A172 (cell line): ENCODE data around the gene GNG12. TPM values are rescaled to one million over a fixed set of nuclear protein-coding genes. Genes with fewer than 3 reads are reported as not detected.
"Not testable (repeated sequence)": the region's sequence is repeated elsewhere in the genome, so short reads cannot be mapped to it uniquely, and the experiment has no call there.

Experiments
- DNase-seq: peaks from one replicate; pipeline ENCODE4 v3.0.0-alpha.2; 2015; ENCODE audit warnings: low spot score
- total RNA-seq: library from RNA; depleted of rRNA; stranded (reverse); fragments of >200 nt; shearing (Covaris generic); gene quantifications from 2 replicates; pipeline ENCODE4 v1.2.3, GENCODE V29; 2014

The GNG12 gene
- total RNA-seq, 1 experiment from 2014 or later = 195 TPM

GRCh38 chr1:67683766-67684525 is 149.3 kb downstream of the GNG12 start:
- DNase-seq = no peak

GRCh38 chr1:67683316-67683715 is 150.0 kb downstream of the GNG12 start:
- DNase-seq = peak; percentile 66

- peak; percentile 95 for DNase-seq
Measured at GRCh38 chr1:67682659-67683197, 150.5 kb downstream of the GNG12 start.

DNA sequence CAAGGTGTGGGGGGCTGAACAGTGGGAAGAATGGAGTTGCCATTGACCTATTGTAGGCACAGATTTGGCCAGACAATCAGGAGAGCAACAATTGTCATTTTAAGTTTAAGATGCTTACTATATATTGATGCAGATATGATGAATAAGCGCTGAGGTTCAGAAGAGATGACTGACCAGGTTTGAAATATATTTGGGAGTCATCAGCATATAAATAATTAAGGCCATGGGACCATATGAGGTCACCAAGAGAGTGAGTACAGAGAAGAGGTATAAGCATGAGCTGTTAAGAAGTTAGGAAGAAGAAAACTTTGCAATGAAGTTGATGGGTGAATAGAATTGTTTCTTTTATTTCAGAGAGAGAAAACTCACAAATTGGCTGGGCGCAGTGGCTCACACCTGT is 152.8 kb downstream of the GNG12 start:
- no peak for DNase-seq

DNA sequence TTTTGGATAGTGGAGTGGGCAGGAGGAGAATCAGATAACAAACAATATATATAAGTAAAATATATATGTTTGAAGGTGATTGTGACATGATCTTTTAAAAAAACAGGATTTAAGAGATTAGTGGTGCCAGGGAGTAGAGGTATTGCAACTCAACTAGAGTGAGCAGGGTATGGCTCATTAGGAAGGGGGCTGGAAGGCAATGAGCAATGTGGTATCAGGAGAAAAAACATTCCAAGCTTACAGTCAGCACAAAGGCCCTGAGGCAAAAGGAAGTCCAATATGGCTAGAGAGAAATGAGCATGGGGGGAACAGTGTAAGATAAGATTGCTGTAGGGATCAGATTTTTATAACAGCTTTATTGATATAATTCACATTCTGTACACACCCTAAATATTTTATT is 153.6 kb downstream of the GNG12 start:
- DNase-seq = peak; percentile 44

DNA sequence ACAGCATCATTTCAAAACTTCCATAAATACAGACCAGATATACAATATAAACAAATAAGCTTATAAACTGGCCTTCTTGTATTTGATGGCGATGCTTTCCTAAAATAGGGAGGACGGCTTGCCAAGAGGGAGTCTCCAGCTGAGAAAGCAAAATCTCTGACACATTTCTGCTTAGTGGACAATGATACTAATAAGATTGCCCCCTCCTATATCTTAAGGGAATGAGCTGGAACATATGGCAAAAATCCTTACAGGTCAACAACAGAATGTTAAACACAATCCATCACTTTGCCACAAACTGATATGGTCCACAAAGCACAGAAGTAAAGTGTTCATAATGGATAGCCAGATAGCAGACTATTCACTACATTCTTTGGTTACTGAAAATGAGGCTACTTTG is 155.3 kb downstream of the GNG12 start:
- no peak for DNase-seq

- DNase-seq = no peak
Measured at GRCh38 chr1:67677408-67677807, 155.9 kb downstream of the GNG12 start.

GRCh38 chr1:67676946-67677345 is 156.3 kb downstream of the GNG12 start:
- DNase-seq = no peak

GRCh38 chr1:67676287-67676686 is 157.0 kb downstream of the GNG12 start:
- DNase-seq = no peak

GRCh38 chr1:67675800-67676199 is 157.5 kb downstream of the GNG12 start:
- no peak for DNase-seq

DNA sequence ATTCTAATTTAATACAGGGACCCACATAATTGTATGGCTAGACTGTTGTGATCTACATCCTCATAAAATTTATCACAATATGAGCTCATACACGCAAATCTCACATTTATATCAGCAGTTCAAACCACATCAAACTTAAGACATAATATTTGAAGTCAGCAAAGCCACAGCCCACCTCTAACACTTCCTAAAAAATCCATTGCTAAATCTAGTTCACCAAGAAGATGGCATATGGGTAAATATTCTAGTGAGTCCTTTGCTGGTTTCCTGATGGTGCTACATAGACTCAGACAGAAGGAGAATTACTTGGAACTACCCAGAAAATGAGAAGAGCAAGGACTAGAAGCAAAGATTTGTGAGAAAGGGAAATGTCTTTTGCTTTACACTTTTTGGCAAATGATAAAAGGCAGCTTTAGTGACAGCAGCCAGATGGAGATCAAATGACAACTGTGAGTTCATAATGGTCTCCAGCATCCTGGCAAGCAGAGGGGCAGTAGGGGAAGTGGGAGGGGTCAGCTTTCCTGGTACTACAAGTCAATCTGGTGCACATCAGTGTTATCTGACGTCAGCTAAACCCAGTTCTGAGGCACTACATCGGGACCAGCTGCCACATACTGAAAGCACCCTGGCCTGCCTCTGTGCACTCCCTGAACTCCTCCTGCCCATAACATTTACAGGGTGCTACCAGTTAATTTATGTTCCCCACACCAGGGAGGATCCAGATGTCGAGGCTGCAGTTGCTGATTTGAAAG is 158.8 kb downstream of the GNG12 start:
- DNase-seq = no peak

DNA sequence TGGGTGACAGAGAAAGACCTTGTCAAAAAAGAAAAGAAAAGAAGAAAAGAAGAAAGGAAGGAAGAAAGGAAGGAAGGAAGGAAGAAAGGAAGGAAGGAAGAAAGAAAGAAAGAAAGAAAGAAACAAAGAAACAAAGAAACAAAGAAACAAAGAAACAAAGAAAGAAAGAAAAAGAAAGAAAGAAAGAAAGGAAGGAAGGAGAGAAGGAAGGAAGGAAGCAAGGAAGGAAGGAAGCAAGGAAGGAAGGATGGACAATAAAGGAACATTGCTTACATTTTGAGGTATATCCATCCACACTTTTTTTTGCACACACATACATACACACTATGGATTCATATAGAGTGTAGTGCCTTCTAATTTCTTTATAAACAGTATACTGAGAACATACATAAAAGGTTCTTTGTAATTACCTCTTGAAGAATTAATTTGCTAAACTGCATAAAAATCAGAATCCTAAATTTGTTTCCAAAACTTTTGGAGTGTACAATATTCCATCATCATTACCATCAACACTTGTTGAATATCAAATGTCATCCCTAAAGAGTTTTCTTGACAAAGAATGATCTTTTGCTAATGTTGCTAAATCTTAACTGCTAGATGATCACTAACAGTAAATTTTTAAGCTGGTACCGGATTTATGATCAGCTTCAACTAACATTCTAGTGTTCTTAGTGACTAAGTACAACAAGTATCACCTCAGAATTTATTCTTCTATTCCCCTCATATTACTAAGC is 159.6 kb downstream of the GNG12 start:
- DNase-seq = no peak

DNA sequence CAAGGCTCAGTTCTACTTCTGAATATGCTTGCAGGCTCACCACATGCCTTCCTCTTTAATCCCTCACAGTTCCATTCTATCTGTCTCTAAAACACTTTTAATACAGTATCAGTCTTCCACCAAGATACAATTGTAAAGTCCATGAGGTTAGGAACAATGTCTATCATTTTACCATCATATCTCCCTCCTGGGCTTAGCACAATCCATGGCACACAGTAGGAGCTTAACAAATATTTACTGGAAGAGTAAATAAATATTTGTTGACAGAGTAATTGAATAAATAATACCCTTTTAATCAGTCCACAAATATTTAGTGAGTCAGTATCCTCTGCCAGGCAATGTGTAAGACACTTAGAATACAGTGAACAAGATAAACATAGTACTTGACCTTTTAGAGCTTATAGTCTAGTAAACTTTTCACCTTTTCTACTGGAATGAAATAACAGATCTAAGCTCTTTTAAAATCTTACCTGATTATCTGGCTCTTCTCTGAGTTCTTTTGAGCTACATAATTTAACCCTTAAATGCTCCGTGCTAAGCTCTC is 160.9 kb downstream of the GNG12 start:
- DNase-seq = no peak

DNA sequence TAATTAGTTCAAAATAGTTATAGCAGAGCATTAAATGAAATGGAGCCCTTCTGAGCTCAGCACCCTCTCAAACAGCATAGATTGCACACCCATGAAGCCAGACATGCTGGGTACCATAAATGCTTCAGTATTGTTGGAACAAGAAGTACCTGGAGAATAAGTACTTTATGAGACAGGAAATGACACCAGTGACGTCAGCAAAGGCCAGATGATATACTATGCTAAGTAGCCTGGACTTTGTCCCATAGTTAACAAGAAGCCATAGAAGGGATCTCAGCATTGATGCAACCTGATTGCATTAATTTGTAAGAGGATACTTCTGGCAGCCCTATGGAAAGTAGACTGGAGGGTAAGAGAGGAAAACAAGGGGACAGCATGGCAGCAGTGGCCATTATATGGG is 164.6 kb downstream of the GNG12 start:
- no peak for DNase-seq

DNA sequence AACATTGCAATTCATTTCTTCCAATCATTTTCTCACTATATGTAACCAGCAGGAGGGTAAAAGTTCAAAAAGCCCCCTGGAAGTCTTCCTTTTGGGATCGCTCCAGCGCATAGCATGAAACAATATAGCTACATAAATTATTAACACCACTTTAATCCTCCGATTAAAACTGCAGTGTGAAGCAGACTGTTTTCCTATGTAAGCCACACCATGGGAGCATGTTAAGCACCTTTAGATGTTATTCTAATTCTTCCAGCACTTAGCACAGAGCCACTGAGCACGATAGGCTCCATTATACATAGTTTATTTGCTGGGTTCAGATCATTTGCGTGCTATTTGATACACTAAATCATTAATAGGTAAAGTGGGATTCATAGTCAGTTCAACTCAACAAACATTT is 166.6 kb downstream of the GNG12 start:
- DNase-seq = no peak

DNA sequence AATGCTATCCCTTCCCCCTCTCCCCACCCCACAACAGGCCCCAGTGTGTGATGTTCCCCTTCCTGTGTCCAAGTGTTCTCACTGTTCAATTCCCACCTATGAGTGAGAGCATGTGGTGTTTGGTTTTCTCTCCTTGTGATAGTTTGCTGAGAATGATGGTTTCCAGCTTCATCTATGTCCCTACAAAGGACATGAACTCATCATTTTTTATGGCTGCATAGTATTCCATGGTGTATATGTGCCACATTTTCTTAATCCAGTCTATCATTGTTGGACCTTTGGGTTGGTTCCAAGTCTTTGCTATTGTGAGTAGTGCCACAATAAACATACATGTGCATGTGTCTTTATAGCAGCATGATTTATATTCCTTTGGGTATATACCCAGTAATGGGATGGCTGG is 168.0 kb downstream of the GNG12 start:
- not testable (repeated sequence) for DNase-seq

DNA sequence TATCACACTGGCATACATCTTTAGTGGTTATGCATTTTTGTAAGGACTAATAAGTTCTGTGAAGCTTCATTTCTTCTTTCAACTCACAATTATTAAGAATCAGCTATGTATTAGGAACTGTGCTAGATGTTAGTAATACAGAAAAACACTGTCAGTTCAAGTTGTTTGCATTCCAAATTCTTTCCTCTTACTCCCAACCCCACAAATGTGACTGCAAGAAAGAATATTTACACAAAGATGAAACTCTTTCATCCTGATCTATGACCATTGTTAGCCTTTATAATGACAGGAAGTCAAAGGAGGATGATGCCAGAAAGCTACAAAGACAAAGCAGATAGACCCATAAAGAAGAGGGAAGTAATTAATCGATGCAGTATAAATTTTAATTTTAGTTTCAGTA is 169.2 kb downstream of the GNG12 start:
- no peak for DNase-seq

DNA sequence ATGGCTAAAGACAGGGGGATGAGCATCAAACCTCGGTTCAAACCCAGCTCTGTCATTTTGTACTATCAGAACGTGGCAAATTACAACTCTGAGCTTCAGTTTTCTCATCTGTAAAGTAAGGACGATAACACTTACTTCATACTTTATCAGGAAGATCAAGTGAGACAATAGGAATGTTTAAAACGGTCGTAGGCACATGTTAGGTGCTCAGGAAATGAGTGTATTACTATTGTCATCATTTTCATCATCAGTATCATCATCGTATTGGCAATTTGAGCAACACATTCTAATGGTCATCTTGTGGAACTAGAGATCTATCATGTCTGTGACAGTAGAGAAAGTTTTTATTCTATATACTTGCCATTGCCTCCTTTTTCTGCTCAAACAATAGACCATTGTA is 170.4 kb downstream of the GNG12 start:
- DNase-seq = no peak

DNA sequence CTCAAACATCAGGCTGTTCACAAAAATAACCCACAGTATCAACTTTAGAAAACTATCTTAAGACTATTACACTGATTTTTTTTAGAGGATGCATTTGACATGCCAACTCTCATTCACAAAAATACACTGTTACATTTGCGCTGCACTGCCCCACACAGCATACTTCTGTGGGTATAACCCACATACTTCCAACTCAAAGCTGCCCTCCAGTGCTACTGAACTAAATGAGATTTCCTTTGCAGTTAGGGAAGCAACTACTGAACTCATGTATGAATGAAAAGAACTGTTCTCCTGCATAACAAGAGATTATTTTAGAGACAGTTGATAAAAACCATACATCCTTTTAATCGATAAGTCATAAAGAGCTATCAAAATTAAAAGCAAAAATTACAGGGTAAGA is 174.0 kb downstream of the GNG12 start:
- no peak for DNase-seq

- not testable (repeated sequence) for DNase-seq
Measured at GRCh38 chr1:67657152-67657551, 176.1 kb downstream of the GNG12 start.

DNA sequence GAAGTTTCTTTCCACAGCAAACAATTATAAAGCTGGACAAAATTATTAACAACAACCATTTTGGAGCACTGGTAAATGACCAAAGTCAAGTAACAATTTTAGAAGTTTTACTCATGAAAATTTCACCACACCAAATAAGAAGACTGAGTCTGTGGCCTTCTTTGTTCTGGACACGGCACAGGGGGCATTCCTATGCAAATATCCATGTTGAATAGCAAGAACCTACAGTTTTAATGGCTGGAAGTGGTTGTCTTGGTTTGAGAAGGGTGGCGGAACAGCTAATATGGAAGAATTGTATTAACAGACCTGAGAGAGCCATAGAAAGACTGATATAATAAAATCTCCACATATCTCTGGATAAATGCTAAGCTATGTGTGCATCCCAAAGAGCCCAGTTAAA is 177.7 kb downstream of the GNG12 start:
- DNase-seq = no peak

GRCh38 chr1:67653304-67653703 is 180.0 kb downstream of the GNG12 start:
- no peak for DNase-seq
